CD14-positive monocyte (primary cell): ENCODE measurements around the gene MAP6. TPM values are rescaled to one million over a fixed set of nuclear protein-coding genes. Genes with fewer than 3 reads are reported as not detected.

Experiments
- DNase-seq, 3 donors: peaks; one replicate each; pipeline ENCODE4 v3.0.0-alpha.2; 2011 to 2022
- H2AFZ ChIP-seq: 2 replicates; pipeline ENCODE4 v1.6.0; 2012; ENCODE audit warnings: mild to moderate bottlenecking, low read depth, low read length, inconsistent platforms; ENCODE audit not compliant: insufficient read depth, poor library complexity, severe bottlenecking
- H3K27ac ChIP-seq, 2 donors: 1 replicate in 1 of 2; 2 replicates in 1 of 2; pipeline ENCODE4 v1.5.1; 2012 to 2013; ENCODE audit warnings: low read length in 2 of 2, control low read depth in 1 of 2, inconsistent platforms in 1 of 2, low read depth in 1 of 2, mild to moderate bottlenecking in 1 of 2
- H3K27me3 ChIP-seq, 2 donors: one replicate each; pipeline versions ENCODE4 v1.6.0 to v1.6.1; 2011 to 2013; ENCODE audit warnings: low read length in 2 of 2; ENCODE audit not compliant: control insufficient read depth in 2 of 2, insufficient read depth in 2 of 2
- H3K36me3 ChIP-seq, 2 donors: replicated peaks in 1 of 2; 1 replicate in 1 of 2; 2 replicates in 1 of 2; pipeline versions ENCODE4 v1.5.1 to v1.6.1; 2012 to 2013; ENCODE audit warnings: low read length in 2 of 2, control low read depth in 1 of 2, inconsistent platforms in 1 of 2, mild to moderate bottlenecking in 1 of 2; ENCODE audit not compliant: insufficient read depth in 2 of 2, control insufficient read depth in 1 of 2
- H3K4me1 ChIP-seq, 2 donors: 1 replicate in 1 of 2; 2 replicates in 1 of 2; pipeline versions ENCODE4 v1.5.1 to v1.6.1; 2012 to 2013; ENCODE audit warnings: low read length in 2 of 2, control low read depth in 1 of 2, inconsistent platforms in 1 of 2, mild to moderate bottlenecking in 1 of 2, moderate library complexity in 1 of 2; ENCODE audit not compliant: insufficient read depth in 2 of 2, control insufficient read depth in 1 of 2
- H3K4me2 ChIP-seq: replicated peaks from 2 replicates; pipeline ENCODE3; 2012; ENCODE audit warnings: low read length, moderate library complexity, mild to moderate bottlenecking; ENCODE audit not compliant: poor library complexity, severe bottlenecking; ENCODE audit errors: extremely low read depth
- H3K4me3 ChIP-seq, 3 experiments: fragments of 200-600 bp in 1 of 3; sonication (generic) in 1 of 3; replicated peaks in 1 of 3; 1 replicate in 2 of 3; 2 replicates in 1 of 3; pipeline ENCODE4 v1.5.1; 2011 to 2013; ENCODE audit warnings: low read length in 3 of 3, mild to moderate bottlenecking in 3 of 3, control low read depth in 2 of 3, low read depth in 2 of 3, inconsistent platforms in 1 of 3, moderate library complexity in 1 of 3
- H3K79me2 ChIP-seq: 2 replicates; pipeline ENCODE4 v1.6.0; 2012; ENCODE audit warnings: mild to moderate bottlenecking, control low read depth, inconsistent platforms, low read length, moderate library complexity; ENCODE audit not compliant: insufficient read depth
- H3K9ac ChIP-seq: 2 replicates; pipeline ENCODE4 v1.6.0; 2017; ENCODE audit warnings: low read length, mild to moderate bottlenecking; ENCODE audit not compliant: insufficient read depth, poor library complexity, severe bottlenecking
- H3K9me3 ChIP-seq, 2 donors: replicated peaks in 1 of 2; 1 replicate in 1 of 2; 2 replicates in 1 of 2; pipeline versions ENCODE4 v1.5.1 to v1.6.1; 2012 to 2013; ENCODE audit warnings: low read length in 2 of 2, control low read depth in 1 of 2; ENCODE audit not compliant: control insufficient read depth in 1 of 2, insufficient read depth in 1 of 2
- H4K20me1 ChIP-seq: 2 replicates; pipeline ENCODE4 v1.6.0; 2012; ENCODE audit warnings: mild to moderate bottlenecking, low read length, control low read depth, moderate library complexity; ENCODE audit not compliant: insufficient read depth
- H3K27ac Mint-ChIP-seq, 7 donors: one replicate each; pipeline ENCODE4 v1.8.0; 2020; ENCODE audit warnings: mild to moderate bottlenecking in 7 of 7, mixed read lengths in 7 of 7, moderate library complexity in 6 of 7, inconsistent platforms in 2 of 7
- H3K27me3 Mint-ChIP-seq, 3 donors: one replicate each; pipeline ENCODE4 v1.8.0; 2021 to 2022; ENCODE audit warnings: low read depth in 3 of 3, mild to moderate bottlenecking in 3 of 3, mixed read lengths in 3 of 3, moderate library complexity in 3 of 3, inconsistent platforms in 1 of 3
- H3K36me3 Mint-ChIP-seq, 2 donors: one replicate each; pipeline ENCODE4 v1.8.0; 2020; ENCODE audit warnings: mixed read lengths in 2 of 2, inconsistent platforms in 1 of 2, mild to moderate bottlenecking in 1 of 2
- H3K4me1 Mint-ChIP-seq: one replicate; pipeline ENCODE4 v1.8.0; 2020; ENCODE audit warnings: mild to moderate bottlenecking, mixed read lengths
- H3K4me3 Mint-ChIP-seq, 2 donors: one replicate each; pipeline ENCODE4 v1.8.0; 2020; ENCODE audit warnings: mild to moderate bottlenecking in 2 of 2, mixed read lengths in 2 of 2, moderate library complexity in 1 of 2
- H3K9me3 Mint-ChIP-seq, 7 donors: one replicate each; pipeline ENCODE4 v1.8.0; 2020 to 2022; ENCODE audit warnings: mixed read lengths in 7 of 7, mild to moderate bottlenecking in 6 of 7, moderate library complexity in 6 of 7, inconsistent platforms in 2 of 7
- WGBS: methylation state at CpG from one replicate; pipeline ENCODE4 v1.1.5; 2013; ENCODE audit warnings: missing lambda C conversion rate; ENCODE audit not compliant: insufficient coverage; 5-methylcytosine and 5-hydroxymethylcytosine counted together
- intact Hi-C, 2 donors: fragments of 100-400 bp; cut with micrococcal nuclease; formaldehyde crosslinking; loops; one replicate each; pipeline versions ENCODE4 v1.15.0 to v1.15.1; 2023
- polyA plus RNA-seq, 3 donors: library from polyadenylated mRNA; depleted of rRNA in 1 of 3; unstranded in 2 of 3; stranded (reverse) in 1 of 3; fragments of 300-500 nt in 2 of 3; fragments of >200 nt in 1 of 3; fragmentation: Illumina TruSeq in 2 of 3; gene quantifications; 1 replicate in 2 of 3; 2 replicates in 1 of 3; pipeline ENCODE4 v1.2.3, GENCODE V29; 2012 to 2021
- TF ChIP-seq, protein P1 (sequence below): fragments of 200-600 bp; IDR thresholded peaks from one replicate; pipeline ENCODE4 v1.8.0; 2022; ENCODE audit warnings: antibody characterized with exemption, mild to moderate bottlenecking

The MAP6 gene
- polyA plus RNA-seq, 3 donors: not detected

DNA sequence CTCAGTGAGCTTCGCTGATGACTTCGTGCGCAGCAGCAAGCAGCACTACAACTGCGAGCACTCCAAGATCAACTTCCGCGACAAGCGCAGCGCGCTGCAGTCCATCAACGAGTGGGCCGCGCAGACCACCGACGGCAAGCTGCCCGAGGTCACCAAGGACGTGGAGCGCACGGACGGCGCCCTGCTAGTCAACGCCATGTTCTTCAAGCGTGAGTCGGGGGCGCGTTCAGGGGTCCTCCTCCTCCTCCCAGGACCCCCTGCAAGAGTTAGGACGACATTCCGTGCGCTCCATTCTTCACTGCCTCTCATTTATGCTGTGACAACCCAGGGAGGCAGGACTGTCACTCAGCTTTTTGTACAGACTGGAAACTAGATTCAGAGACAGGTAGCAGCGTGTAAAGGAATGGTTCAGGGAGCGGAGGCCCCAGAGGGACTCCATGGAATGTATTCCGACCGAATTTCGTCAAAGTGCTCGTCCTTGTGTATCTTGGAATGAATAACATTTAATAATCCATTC is 102.0 kb downstream of the MAP6 start:
- WGBS: over 99% methylated on average over 28 of the region's 34 CpGs
- no peaks in the 10 kb centered on the region for H3K79me2 ChIP-seq
- peaks cover 0 to under 1% of the 10 kb centered on the region in 2 donors for H3K27me3 ChIP-seq
- H3K9ac ChIP-seq: no peak overlapping the region
- Mint-ChIP-seq H3K36me3 (peaks cover 4 to 5% of the 10 kb centered on the region in 2 donors), H3K27ac (no peak overlapping the region), H3K4me3 (no peak overlapping the region), H3K27me3 (peaks cover 2 to 4% (median 3%) of the 10 kb centered on the region in 3 donors), H3K9me3 (no peaks in the 10 kb centered on the region), H3K4me1 (peaks cover 18% of the 10 kb centered on the region)
- H3K36me3 ChIP-seq: peaks cover 3 to 5% of the 10 kb centered on the region in 2 donors
- no peaks in the 10 kb centered on the region for H3K9me3 ChIP-seq
- H4K20me1 ChIP-seq: no peaks in the 10 kb centered on the region
- no peak overlapping the region for H3K4me3 ChIP-seq
- no peak for DNase-seq
- peaks cover 7 to 17% of the 10 kb centered on the region in 2 donors for H3K4me1 ChIP-seq
- H3K27ac ChIP-seq: no peak overlapping the region
- H2AFZ ChIP-seq: no peak overlapping the region
- TF ChIP-seq, protein P1, sequence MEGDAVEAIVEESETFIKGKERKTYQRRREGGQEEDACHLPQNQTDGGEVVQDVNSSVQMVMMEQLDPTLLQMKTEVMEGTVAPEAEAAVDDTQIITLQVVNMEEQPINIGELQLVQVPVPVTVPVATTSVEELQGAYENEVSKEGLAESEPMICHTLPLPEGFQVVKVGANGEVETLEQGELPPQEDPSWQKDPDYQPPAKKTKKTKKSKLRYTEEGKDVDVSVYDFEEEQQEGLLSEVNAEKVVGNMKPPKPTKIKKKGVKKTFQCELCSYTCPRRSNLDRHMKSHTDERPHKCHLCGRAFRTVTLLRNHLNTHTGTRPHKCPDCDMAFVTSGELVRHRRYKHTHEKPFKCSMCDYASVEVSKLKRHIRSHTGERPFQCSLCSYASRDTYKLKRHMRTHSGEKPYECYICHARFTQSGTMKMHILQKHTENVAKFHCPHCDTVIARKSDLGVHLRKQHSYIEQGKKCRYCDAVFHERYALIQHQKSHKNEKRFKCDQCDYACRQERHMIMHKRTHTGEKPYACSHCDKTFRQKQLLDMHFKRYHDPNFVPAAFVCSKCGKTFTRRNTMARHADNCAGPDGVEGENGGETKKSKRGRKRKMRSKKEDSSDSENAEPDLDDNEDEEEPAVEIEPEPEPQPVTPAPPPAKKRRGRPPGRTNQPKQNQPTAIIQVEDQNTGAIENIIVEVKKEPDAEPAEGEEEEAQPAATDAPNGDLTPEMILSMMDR: no peak
- intact Hi-C loops: no loop called here
- H3K4me2 ChIP-seq: no peak overlapping the region

GRCh38 chr11:75565916-75566762 is 102.7 kb downstream of the MAP6 start:
- H3K4me1 Mint-ChIP-seq: peaks cover 22% of the 10 kb centered on the region
- H3K4me2 ChIP-seq: no peak overlapping the region

More at GRCh38 chr11:75565916-75566762, 102.7 kb downstream of the MAP6 start:
- H3K4me3 Mint-ChIP-seq: no peak overlapping the region
- Histone ChIP-seq H3K9ac (no peak overlapping the region), H3K79me2 (no peaks in the 10 kb centered on the region), H3K4me1 (peaks cover 11 to 21% of the 10 kb centered on the region in 2 donors), H3K4me3 (no peak overlapping the region), H3K27me3 (peaks cover 1 to 7% of the 10 kb centered on the region in 2 donors), H4K20me1 (no peaks in the 10 kb centered on the region), H3K27ac (no peak overlapping the region), H2AFZ (no peak overlapping the region), H3K36me3 (peaks cover 0 to 5% of the 10 kb centered on the region in 2 donors), H3K9me3 (no peaks in the 10 kb centered on the region)
- no peak overlapping the region for H3K27ac Mint-ChIP-seq
- no peak for DNase-seq
- H3K36me3 Mint-ChIP-seq: peaks cover 2 to 5% of the 10 kb centered on the region in 2 donors
- TF ChIP-seq, protein P1: no peak
- WGBS: 87% methylated on average over 40 of the region's 43 CpGs
- H3K27me3 Mint-ChIP-seq: peaks cover 5 to 10% (median 9%) of the 10 kb centered on the region in 3 donors
- intact Hi-C loops: no loop called here
- H3K9me3 Mint-ChIP-seq: peaks cover 0 to 4% (median 0%) of the 10 kb centered on the region in 7 donors
